HG03139 (cell line): ENCODE measurements around the gene C2CD3.
A peak's percentile ranks its signal among the peaks of the same experiment; 100 is the strongest.

Source experiments
- ATAC-seq: cut with Tn5 transposase; IDR thresholded peaks from one replicate; pipeline ENCODE4 v1.9.1; 2021; ENCODE audit not compliant: unreplicated experiment

Gene C2CD3, protein sequence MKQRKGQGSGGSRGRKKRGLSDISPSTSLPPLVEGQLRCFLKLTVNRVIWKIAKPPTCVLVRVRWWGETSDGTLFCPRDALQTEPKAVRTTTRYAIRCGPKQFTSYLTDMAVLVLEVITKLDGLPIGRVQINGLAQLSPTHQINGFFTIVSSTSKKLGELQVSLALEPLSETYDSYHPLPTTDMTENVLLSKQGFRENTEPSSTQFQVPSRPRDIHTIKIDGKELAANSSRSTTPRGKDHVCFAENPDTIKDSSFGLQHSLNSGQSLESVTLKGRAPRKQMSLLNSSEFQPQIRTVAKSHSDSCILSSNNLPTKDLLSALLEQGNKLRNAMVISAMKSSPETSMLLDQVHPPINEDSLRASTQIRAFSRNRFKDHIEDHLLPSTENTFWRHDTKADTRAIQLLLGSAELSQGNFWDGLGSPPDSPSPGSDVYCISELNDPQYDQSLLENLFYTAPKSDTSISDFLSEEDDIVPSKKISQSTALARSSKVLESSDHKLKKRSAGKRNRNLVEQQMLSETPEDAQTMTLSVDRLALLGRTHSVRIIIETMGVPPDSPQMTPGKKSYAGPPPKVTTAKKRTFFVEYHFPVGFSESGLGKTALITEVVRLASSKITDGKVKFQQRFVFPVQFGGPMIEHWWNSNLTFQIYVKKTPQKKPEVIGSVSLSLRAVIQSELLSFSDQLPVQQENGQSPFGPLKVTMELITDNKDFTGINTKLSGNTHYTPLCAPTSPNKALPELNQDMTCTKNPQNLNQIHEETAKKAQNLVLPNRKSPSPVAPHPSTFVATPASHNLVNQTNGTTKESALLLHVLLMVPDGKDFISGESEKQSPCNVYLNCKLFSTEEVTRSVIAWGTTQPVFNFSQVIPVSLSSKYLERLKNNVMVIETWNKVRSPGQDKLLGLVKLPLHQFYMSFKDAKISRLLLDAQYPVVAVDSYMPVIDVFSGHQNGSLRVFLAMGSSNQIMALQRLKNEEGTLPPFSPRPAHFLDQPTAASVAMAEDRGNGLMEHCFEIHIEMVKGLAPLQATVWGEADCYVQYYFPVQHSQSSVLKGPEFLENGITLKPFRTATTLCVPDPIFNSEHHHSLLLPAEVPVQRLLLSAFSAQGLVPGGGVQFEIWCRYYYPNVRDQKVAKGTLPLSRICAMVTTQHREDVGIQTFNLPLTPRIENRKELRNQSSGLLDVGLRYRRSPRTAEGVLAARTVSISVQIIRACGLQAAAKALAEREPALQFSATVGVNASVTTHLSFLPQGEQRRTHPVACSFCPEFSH (N-terminal part only)

DNA sequence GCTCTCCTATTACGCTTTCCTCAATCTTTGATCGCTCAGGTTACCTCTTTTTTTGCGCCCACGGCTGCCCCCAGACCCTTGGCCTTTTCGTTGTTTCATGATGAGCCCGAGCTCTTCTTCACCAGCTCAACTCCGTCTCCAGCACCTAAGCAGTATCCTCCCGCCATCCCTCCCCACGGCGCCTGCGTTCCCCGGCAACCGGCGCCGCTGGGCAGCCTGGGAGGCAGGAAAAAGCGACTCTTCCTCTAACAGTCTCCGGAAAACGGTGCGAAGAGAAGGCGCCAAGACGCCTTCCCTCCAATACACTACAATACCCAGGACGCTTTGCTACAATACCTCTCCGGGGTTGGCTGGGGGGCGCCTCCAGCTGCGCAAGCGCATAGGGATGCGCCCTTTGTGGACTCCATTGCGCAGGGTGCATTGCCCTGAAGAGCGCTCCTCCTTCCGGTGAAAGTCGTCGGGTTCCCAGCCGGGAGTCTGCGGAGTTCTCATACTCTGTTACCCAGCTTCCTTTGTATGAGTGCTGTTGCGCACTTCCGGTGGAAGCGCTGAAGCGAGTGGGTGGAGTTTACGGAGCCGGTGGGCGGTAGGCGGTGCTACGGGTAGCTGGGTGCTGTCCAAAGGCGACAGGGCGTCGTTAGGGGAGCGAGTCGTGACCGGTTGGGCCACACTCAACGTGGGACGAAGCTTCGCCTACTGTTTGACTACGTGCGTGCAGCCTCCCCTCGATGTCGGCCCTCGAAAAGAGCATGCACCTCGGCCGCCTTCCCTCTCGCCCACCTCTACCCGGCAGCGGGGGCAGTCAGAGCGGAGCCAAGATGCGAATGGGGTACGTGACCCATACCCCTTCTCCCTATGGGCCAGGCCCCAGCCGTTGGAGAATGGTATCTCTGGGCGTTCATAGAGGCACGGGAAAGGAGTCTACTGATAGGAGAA is at the start of gene C2CD3, which contains the start of gene PPME1:
Gene C2CD3, minus strand, starts transcription at position 309 of the 936 bp plus-strand sequence. Its CDS starts 210 bp downstream, at position 99.
Gene PPME1, plus strand, starts transcription at position 596 of the 936 bp plus-strand sequence. Its CDS starts 133 bp downstream, at position 729.
- peak; percentile 96 for ATAC-seq

DNA sequence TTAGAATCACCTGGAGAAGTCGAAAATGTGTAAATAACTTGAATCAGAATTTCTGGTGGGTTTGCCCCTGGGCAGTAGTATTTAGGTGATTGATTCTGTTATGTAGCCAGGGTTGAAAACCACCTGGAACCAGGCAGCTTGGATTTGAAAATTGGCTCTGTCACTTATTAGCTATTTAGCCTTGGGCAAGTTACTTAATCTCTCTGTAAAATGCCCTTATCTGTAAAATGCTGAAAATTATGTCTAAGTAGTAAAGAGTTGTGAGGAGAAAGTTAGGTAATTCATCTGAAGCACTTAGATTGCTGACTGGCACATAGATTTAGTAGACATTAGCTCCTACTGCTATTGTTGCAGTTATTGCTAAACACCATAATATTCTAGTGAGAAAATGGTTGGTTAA is 49.6 kb upstream of the C2CD3 start:
- no peak for ATAC-seq

DNA sequence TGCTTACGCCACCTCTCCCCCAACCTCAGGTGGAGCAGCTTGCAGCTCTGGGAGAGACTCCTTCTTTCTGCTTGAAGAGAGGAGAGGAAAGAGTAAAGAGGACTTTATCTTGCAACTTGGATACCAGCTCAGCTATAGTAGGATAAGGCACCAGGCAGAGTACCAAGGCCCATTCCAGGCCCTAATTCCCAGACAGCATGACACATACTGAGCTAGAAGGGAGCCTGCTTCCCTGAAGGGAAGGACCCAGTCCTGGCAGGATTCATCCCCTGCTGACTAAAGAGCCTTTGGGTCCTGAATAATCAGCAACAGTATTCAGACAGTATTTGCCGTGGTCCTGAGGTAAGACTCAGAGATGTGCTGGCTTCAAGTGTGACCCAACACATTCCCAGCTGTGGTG is 41.7 kb upstream of the C2CD3 start:
- ATAC-seq = no peak

DNA sequence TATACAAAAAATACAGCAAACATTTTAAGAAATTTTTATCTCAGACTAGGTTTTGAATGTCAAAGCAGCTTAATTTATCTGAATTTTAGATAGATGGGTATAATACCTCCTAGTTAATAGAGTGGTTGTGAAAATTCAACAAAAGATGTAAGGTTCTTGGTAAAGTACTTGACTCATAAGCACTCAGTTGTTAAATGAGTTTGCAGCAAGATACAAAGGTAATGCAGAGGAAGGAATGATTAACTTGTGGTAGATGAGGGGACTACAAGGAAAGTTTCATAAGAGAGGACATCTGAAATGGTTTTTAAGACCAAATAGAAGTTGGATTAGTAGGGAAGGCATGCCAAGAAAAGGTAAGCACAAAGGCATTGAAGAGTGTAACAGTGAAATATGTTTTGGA is 37.7 kb upstream of the C2CD3 start:
- no peak for ATAC-seq

DNA sequence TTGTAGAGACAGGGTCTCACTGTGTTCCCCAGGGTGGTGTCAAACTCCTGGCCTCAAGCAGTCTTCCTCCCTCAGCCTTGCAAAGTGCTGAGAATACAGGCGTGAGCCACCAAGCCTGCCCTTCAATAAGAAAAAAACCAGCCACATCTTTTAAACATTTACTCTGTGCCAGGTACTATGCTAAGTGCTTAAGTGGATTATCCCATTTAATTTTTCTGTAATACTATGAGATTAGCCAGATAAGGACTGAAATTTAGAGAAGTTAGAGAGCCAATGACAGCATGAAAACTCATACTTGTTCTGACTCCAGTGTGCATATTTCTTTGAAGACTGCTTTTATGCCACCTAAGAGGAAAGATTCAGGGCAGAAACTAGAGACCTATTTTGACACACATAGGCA is 35.9 kb upstream of the C2CD3 start:
- no peak for ATAC-seq

DNA sequence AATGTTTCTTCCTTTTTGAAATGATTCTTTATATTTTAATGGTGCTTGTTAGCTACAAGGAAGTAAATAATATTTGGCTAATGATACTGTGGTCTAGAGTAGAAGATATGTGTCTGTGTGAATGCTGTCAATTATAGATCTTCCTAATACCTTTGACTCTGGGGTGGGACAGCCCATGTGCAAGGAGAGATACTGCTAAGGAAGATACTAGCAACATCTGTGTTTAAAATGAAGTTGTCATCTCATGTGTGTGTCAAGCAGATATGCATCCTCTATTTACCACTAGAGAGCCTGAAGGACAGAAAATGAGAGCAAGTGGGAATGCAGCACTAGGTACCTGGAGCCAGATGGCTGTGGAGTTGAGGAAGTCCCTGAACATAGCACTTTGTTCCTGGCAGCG is 34.4 kb upstream of the C2CD3 start:
- ATAC-seq = no peak

DNA sequence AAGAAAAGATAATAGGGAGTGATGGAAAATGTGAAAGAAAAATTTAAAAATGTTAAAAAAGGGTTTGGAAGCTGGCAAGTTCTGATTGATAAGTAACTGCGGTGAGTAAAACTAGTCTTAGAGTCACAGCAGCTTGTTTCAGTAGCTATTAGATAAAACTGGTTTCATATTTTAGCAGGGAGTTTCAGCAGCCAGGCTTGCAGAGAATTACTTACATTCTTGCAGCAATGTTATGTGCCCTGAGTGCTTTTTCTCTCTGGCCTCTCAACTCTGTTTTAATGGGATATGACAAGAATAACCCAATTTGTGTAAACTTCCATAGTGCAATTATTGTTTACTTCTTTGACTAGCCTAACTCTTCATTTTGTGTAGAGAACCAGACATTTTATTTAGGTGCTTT is 33.9 kb upstream of the C2CD3 start:
- no peak for ATAC-seq

DNA sequence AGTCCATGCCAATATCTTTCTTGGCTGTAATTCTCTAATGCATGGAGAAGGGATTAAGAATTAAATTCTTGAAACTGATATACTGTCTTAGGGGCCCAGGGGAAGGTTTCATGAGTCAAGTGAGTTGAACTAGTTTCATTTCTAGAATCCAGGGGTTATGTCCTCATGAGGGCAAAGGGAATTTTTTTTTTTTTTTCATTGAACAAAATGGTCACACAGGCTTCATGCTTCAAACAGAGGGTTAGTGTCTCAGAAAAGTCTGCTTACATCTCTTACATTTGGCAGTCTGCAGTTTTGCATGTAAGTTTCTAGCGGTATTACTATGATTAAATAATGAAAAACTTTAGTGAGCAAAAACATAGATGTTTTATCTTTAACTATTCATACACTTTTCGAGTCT is 33.2 kb upstream of the C2CD3 start:
- ATAC-seq = no peak

DNA sequence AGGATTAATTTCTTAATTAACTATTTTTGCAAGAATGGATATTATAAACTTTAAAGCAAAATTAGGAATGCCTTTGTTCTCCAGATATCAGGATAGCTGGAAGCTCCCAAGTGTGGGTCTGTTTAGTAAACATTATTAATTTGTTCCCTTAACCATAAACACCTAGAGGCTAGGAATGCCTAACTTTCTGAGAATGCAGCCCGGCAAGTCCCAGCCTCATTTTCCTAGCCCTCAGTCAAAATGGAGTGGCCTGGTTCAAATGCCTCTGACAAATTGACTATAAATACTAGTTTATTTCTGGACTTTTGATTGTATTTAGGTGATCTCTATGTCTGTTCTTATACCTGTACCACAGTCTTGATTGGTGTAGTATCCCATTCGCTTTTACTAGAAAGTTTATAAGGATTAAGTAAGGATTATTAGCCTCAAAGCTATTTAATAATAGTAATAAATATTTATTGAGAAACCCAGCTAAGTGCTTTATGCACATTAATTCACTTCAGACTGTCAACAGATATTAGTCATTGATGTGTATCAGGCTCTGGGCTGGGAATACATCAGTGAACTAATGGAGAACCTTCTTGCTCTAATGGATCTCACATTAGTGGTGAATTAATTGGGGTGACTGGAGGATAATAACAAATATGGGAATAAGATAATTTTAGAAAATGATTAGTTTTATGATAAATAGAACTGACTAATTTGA is 26.1 kb upstream of the C2CD3 start:
- ATAC-seq = no peak

DNA sequence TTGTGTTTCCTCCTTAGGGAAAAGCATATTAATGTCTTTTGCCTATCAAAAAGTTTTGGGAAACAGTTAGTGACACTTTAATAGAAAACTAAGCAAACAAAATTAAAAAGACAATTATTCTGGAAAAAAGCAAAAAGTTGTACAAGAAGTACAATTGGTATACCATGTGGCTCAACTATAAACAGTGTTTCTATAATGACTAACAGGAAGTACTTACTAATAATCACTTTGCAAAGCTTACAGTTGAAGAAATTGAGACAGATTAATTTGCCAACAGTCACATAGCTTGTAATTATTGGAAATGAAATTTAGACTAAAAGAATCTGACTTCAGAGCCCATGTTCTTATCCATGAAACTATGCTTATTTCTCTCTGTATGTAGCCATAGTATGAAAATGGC is 25.0 kb upstream of the C2CD3 start:
- no peak for ATAC-seq

DNA sequence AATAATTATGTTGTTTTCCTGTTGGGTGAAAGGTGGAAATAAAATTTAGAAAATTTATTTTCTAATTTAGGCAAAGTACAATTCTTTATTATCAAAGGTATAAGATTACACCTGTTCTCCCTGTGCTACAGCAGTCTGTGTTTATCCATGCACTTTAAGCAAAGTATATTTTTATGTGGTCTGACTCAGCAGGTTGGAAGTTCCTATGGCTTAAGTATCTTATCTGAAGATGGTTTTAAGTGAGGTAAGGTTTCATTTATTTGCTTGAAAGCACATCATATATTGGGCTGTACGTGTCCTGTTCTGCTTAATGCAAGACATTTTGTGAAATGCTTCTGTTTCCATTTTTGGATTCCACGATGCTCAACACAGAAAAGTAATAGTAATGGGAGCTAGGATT is 14.9 kb upstream of the C2CD3 start:
- no peak for ATAC-seq

DNA sequence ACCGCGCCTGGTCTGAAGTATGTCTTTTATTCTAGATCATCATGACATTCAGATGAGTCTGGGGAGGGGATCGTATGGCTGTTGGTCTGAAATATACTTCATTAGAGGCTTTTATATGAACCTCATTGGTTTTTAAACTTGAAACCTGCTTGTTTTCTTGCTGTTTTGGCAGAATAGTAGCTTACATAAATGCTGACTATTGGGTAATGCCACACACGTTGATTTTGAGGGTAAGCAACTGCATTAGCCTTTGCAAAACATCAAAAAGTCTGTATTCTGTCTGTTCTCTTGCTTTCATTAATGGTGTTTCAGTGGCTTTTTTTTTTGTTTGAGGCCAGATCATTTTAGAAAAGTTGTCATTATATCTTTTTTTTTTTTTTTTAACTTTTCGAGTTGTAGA is 14.5 kb upstream of the C2CD3 start:
- no peak for ATAC-seq

DNA sequence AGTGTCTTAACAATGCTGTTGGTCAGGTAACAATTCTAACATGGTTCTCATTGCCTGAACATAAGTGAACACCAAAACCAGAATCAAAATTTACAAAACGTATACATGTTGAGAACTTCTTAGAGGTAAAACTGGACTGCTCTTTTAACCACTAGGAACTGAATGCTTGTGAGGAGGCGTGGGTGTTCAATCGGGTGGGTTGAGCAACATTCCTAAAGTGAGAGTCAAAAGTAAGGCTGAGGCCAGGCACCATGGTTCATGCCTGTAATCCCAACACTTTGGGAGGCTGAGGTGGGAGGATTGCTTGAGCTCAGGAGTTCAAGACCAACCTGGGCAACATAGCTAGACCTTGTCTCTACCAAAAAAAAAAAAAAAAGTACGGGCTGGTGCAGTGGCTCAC is 11.8 kb upstream of the C2CD3 start:
- ATAC-seq = no peak

DNA sequence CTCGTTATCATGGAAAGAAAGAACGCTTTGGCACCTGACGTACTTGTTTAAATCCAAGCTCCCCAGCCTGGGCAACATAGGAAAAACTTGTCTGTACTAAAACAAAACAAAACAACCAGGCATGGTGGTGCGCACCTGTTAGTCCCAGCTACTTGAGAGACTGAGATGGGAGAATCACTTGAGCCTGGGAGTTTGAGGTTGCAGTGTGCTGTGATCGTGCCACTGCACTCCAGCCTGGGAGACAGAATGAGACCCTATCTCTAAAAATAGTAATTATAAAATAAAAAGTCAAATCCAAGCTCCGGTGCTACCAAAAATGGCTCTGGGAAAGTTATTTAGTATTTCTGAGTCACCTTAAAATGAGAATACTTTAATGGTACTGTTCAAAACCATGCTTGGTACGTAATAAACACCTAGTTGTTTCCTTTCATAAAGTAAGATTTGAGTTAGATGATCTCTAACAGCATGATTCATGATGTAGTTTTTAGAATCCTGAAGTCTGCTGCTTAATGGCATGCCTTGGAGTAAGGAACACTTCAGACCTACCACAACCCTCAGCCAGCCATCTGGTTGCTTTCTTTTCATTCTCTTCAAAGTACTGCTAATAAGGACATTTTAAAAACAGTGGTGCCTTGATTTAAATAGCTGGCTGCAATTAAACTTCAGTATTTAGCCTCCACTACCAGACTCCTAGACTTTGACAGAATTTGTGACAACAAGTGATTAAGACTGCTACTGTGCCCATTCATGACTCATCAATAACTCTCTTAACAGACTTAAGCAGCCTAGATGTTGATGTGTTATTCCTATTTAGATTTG is 8.6 kb upstream of the C2CD3 start:
- ATAC-seq = no peak

DNA sequence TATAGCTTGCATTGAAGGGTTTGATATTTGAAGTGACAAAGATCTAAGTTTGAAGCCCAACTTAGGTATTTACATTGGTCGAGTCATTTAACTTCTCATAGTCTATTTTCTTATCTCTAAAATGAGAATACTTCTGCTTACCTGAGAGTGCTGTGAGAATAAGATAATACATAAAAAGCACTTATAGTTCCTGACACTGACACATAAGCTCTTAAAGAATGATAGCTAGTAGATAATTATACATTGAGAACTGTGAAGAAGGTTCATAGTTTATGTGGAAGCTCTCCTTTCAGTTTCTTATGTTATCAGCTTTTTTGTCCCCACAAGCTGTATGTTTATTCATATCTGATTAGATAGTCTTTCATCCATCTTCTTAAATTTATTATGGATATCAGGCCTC is 5.1 kb upstream of the C2CD3 start:
- no peak for ATAC-seq

DNA sequence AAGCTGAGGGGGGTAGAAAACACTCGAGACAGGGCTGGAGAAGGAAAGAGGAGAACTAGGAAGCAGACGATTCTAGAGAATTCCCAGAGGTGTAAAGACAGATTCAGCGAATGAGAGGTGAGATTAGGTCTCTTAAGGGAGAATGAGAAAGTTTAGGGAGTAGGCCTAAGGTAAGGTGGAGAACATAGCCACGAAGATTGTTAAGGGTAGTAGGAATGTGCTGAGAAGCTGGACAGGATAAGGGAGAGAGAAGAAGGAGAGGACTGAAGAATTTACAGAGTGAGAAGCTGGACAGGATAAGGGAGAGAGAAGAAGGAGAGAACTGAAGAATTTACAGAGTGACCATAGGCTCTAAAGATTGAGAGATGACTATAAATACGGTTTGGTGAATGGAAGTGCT is 1.2 kb upstream of the C2CD3 start:
- no peak for ATAC-seq

DNA sequence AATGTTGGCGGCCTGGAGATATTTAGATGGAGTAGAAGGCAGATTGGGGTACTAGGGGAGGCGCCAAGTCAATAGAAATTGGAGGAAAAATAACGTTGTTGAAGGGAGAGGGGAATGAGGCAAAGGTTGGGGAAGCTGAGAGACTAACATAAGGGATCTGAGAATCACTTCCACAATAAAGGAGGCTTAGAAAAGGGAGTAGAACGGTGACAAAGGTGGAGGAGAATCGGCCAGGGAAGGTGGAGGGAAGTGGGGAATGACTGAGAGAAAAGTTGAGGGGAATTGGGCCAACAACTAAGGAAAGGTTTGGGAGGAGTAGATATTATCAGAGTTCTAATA is 797 bp upstream of the C2CD3 start:
- no peak for ATAC-seq

DNA sequence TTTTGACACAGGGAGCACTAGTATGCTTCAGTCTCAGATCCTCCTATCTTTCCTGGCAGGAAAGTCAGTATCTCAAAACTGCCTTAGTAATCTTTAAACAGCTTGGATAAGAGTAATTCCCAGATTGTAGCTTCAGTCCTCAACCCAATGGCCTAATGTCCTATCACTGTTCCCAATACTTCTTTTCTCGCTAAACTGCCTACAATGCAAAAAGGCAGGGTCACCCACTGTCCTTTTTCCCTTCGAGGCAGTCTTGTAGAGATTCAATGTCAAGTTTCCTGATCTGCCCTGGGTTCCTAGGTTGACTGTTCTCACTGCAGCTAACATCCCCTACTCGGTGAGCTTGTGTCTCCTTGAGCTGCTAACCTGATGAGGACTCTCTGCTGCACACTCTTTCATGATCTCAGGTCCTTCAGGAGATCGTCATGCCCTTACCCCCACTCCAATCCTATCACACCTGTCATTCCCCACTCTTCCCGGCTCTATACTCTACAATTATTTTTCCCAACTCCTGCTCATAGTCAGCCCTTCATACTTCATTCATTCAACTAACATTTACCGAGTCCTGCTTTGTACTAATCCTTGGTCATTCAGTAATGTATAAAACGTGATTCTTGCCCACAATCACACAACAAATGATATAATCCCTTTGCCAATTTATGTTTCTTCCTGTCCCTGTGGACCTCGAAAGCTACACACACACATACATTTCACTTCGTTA is 904 bp downstream of the C2CD3 start:
- ATAC-seq = no peak
